Testis (tissue), 2 donors: ENCODE measurements around the gene NUDT14.

ENCODE experiments used
- CTCF ChIP-seq, 3 experiments: fragments of 450-650 bp in 2 of 3; fragments of 200-600 bp in 1 of 3; sonication (generic) in 1 of 3; IDR thresholded peaks; one replicate each; pipeline ENCODE4 v1.5.1; 2016 to 2019; ENCODE audit warnings: antibody characterized with exemption in 3 of 3, mild to moderate bottlenecking in 2 of 3, moderate library complexity in 1 of 3
- POLR2A ChIP-seq: fragments of 450-650 bp; IDR thresholded peaks from one replicate; pipeline ENCODE4 v1.6.1; 2017; ENCODE audit warnings: antibody characterized with exemption, mild to moderate bottlenecking, moderate library complexity

- no peak for TF ChIP-seq CTCF (IDR thresholded peaks at IDR 0.05)
- TF ChIP-seq POLR2A, result no peak
Measured at GRCh38 chr14:105182296-105183020, 1.3 kb upstream of the NUDT14 start.
